H1 (cell line): Measurements from ENCODE around the gene GHRL. TPM values are rescaled to one million over a fixed set of nuclear protein-coding genes. Genes with fewer than 3 reads are reported as not detected.

Experiments
- polyA plus RNA-seq, 7 experiments: library from polyadenylated mRNA; depleted of rRNA in 3 of 7; stranded (reverse) in 5 of 7; unstranded in 2 of 7; fragments of >200 nt in 5 of 7; fragments of 200-250 nt in 2 of 7; gene quantifications; 1 replicate in 5 of 7; 2 replicates in 1 of 7; 4 replicates in 1 of 7; pipeline versions ENCODE4 v1.2.1 to v1.2.3, GENCODE V29; 2011 to 2013; ENCODE audit warnings: missing spikeins in 2 of 7, mixed read lengths in 2 of 7
- total RNA-seq: library from RNA; stranded (reverse); fragmentation: NEBNext Ultra II Directional; extraction: Animal tissue kit (Norgen Biotek cat#: 25700); gene quantifications from 2 replicates; pipeline ENCODE4 v1.2.1, GENCODE V29; 2021
- TF ChIP-seq, protein P1 (sequence below): fragments of 300-600 bp; sonication (generic); IDR thresholded peaks from 2 replicates; pipeline ENCODE4 v1.7.1; 2012; ENCODE audit warnings: low read length, moderate library complexity, mild to moderate bottlenecking, inconsistent platforms; ENCODE audit not compliant: insufficient replicate concordance

The GHRL gene
- total and polyA plus RNA-seq, 2 of the 8 experiments (the other 6 are each of a cell fraction or from before 2014, with no cell fraction given), result 0.32 to 0.35 TPM

DNA sequence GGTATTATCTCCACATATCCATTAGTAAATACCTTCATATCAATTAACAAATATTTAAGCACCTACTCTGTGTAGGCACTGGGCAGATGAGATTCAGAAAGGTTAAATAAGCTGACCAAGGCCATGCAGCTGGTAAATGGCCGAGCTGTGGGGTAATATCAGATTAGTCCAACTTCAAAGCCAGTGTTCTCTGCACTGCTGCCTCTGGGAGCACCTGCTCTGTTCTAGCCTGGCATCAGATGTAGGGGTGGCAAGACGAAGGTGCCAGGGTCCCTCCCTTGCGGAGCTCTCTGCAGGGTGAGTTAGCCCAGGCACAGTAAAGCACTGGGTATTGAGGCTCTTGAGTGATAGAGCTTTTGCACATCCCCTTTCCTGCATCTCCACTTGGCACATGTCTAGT, 39.0 kb downstream of the GHRL start (continued):
- TF ChIP-seq, protein P1, sequence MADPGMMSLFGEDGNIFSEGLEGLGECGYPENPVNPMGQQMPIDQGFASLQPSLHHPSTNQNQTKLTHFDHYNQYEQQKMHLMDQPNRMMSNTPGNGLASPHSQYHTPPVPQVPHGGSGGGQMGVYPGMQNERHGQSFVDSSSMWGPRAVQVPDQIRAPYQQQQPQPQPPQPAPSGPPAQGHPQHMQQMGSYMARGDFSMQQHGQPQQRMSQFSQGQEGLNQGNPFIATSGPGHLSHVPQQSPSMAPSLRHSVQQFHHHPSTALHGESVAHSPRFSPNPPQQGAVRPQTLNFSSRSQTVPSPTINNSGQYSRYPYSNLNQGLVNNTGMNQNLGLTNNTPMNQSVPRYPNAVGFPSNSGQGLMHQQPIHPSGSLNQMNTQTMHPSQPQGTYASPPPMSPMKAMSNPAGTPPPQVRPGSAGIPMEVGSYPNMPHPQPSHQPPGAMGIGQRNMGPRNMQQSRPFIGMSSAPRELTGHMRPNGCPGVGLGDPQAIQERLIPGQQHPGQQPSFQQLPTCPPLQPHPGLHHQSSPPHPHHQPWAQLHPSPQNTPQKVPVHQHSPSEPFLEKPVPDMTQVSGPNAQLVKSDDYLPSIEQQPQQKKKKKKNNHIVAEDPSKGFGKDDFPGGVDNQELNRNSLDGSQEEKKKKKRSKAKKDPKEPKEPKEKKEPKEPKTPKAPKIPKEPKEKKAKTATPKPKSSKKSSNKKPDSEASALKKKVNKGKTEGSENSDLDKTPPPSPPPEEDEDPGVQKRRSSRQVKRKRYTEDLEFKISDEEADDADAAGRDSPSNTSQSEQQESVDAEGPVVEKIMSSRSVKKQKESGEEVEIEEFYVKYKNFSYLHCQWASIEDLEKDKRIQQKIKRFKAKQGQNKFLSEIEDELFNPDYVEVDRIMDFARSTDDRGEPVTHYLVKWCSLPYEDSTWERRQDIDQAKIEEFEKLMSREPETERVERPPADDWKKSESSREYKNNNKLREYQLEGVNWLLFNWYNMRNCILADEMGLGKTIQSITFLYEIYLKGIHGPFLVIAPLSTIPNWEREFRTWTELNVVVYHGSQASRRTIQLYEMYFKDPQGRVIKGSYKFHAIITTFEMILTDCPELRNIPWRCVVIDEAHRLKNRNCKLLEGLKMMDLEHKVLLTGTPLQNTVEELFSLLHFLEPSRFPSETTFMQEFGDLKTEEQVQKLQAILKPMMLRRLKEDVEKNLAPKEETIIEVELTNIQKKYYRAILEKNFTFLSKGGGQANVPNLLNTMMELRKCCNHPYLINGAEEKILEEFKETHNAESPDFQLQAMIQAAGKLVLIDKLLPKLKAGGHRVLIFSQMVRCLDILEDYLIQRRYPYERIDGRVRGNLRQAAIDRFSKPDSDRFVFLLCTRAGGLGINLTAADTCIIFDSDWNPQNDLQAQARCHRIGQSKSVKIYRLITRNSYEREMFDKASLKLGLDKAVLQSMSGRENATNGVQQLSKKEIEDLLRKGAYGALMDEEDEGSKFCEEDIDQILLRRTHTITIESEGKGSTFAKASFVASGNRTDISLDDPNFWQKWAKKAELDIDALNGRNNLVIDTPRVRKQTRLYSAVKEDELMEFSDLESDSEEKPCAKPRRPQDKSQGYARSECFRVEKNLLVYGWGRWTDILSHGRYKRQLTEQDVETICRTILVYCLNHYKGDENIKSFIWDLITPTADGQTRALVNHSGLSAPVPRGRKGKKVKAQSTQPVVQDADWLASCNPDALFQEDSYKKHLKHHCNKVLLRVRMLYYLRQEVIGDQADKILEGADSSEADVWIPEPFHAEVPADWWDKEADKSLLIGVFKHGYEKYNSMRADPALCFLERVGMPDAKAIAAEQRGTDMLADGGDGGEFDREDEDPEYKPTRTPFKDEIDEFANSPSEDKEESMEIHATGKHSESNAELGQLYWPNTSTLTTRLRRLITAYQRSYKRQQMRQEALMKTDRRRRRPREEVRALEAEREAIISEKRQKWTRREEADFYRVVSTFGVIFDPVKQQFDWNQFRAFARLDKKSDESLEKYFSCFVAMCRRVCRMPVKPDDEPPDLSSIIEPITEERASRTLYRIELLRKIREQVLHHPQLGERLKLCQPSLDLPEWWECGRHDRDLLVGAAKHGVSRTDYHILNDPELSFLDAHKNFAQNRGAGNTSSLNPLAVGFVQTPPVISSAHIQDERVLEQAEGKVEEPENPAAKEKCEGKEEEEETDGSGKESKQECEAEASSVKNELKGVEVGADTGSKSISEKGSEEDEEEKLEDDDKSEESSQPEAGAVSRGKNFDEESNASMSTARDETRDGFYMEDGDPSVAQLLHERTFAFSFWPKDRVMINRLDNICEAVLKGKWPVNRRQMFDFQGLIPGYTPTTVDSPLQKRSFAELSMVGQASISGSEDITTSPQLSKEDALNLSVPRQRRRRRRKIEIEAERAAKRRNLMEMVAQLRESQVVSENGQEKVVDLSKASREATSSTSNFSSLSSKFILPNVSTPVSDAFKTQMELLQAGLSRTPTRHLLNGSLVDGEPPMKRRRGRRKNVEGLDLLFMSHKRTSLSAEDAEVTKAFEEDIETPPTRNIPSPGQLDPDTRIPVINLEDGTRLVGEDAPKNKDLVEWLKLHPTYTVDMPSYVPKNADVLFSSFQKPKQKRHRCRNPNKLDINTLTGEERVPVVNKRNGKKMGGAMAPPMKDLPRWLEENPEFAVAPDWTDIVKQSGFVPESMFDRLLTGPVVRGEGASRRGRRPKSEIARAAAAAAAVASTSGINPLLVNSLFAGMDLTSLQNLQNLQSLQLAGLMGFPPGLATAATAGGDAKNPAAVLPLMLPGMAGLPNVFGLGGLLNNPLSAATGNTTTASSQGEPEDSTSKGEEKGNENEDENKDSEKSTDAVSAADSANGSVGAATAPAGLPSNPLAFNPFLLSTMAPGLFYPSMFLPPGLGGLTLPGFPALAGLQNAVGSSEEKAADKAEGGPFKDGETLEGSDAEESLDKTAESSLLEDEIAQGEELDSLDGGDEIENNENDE, result no peak
